ENCODE data around the gene DELE1. TPM values are rescaled to one million over a fixed set of nuclear protein-coding genes. Genes with fewer than 3 reads are reported as not detected.

The DELE1 gene
- total RNA-seq, 1 experiment from 2014 or later = 67.6 TPM

DNA sequence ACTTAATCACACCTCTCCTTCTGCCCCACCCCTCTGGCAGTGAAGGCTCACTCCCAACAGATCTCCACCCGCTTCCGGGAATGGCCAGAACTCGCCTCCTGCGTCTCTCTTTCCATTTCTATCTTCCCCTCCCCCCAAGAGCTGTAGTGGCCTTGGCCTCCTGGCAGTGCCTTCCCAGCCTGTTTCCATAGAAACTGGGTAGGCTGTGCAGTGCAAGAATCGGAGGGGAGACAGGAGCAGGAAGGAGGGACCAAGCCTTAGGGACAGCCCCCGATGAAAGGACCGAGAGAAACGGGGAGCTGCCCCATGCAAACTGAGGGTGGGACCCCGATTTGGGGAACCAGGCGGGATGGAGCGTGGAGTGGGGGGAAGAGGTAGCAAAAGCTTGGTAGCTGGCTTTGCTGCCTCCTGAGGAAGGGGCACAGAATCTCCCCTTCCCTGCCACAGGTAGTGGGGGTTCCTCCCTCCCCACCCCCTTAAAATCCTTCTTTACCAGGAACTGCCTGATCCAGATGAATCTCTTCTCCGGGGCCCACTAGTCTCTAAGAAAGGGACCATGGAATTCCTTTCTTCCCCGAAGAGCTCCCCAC, 41.0 kb upstream of the DELE1 start:
- Histone ChIP-seq H3K36me3 (ENCODE audit: control insufficient read depth, insufficient read depth, low read length) (no peaks in the 10 kb centered on the region), H3K4me1 (peaks cover 1% of the 10 kb centered on the region), H3K4me3 (ENCODE audit: low read depth, low read length) (no peak overlapping the region), H3K27me3 (replicated peaks; ENCODE audit: control insufficient read depth, insufficient read depth, low read length) (no peaks in the 10 kb centered on the region), H3K9me3 (no peaks in the 10 kb centered on the region)
- H3K27ac Mint-ChIP-seq (ENCODE audit: unreplicated experiment) = no peak overlapping the region
- intact Hi-C loops (cut with micrococcal nuclease; ENCODE audit: unreplicated experiment) = no loop called here
- CTCF ChIA-PET = interaction anchor here (0.6 kb wide), 1 partner anchor 136 kb away, joined by 3 read pairs; no protein-coding TSS in a partner anchor
- peaks cover 28% of the 10 kb centered on the region for H3K27me3 Mint-ChIP-seq (ENCODE audit: insufficient read depth, unreplicated experiment)
- TF ChIP-seq, protein P1, sequence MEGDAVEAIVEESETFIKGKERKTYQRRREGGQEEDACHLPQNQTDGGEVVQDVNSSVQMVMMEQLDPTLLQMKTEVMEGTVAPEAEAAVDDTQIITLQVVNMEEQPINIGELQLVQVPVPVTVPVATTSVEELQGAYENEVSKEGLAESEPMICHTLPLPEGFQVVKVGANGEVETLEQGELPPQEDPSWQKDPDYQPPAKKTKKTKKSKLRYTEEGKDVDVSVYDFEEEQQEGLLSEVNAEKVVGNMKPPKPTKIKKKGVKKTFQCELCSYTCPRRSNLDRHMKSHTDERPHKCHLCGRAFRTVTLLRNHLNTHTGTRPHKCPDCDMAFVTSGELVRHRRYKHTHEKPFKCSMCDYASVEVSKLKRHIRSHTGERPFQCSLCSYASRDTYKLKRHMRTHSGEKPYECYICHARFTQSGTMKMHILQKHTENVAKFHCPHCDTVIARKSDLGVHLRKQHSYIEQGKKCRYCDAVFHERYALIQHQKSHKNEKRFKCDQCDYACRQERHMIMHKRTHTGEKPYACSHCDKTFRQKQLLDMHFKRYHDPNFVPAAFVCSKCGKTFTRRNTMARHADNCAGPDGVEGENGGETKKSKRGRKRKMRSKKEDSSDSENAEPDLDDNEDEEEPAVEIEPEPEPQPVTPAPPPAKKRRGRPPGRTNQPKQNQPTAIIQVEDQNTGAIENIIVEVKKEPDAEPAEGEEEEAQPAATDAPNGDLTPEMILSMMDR (IDR thresholded peaks at IDR 0.05; ENCODE audit: insufficient read depth in 1 of 2, low read depth in 1 of 2, low read length in 1 of 2, severe bottlenecking in 1 of 2, unreplicated experiment in 1 of 2) = no peak
- H3K4me1 Mint-ChIP-seq (ENCODE audit: low read depth, unreplicated experiment) = peaks cover 12% of the 10 kb centered on the region
- no TSS peak for BruUV-seq (replicated peaks)
- no peaks in the 10 kb centered on the region for H3K9me3 Mint-ChIP-seq (ENCODE audit: unreplicated experiment)
- DNase-seq = no peak
- POLR2A ChIA-PET = no interaction called here
- H3K4me3 Mint-ChIP-seq (ENCODE audit: unreplicated experiment) = no peak overlapping the region
- H3K36me3 Mint-ChIP-seq (ENCODE audit: insufficient read depth, unreplicated experiment) = no peaks in the 10 kb centered on the region

- BruUV-seq (replicated peaks) = no TSS peak
- CTCF ChIA-PET = no interaction called here
- H3K36me3 Mint-ChIP-seq (ENCODE audit: insufficient read depth, unreplicated experiment) = no peaks in the 10 kb centered on the region
- no peak overlapping the region for H3K27ac Mint-ChIP-seq (ENCODE audit: unreplicated experiment)
- DNase-seq = peak in 1 of 2 experiments; percentile 49
- Histone ChIP-seq H3K27me3 (replicated peaks; ENCODE audit: control insufficient read depth, insufficient read depth, low read length) (no peaks in the 10 kb centered on the region), H3K36me3 (ENCODE audit: control insufficient read depth, insufficient read depth, low read length) (no peaks in the 10 kb centered on the region), H3K4me3 (ENCODE audit: low read depth, low read length) (no peak overlapping the region), H3K4me1 (no peaks in the 10 kb centered on the region; the same call in 1 of the 2 replicates), H3K9me3 (no peaks in the 10 kb centered on the region)
- intact Hi-C loops (cut with micrococcal nuclease; ENCODE audit: unreplicated experiment) = no loop called here
- no peak overlapping the region for H3K4me3 Mint-ChIP-seq (ENCODE audit: unreplicated experiment)
- peaks cover 11% of the 10 kb centered on the region for H3K4me1 Mint-ChIP-seq (ENCODE audit: low read depth, unreplicated experiment)
- H3K27me3 Mint-ChIP-seq (ENCODE audit: insufficient read depth, unreplicated experiment) = peaks cover 28% of the 10 kb centered on the region
- TF ChIP-seq, protein P1 (IDR thresholded peaks at IDR 0.05; ENCODE audit: insufficient read depth in 1 of 2, low read depth in 1 of 2, low read length in 1 of 2, severe bottlenecking in 1 of 2, unreplicated experiment in 1 of 2) = no peak
- no peaks in the 10 kb centered on the region for H3K9me3 Mint-ChIP-seq (ENCODE audit: unreplicated experiment)
- POLR2A ChIA-PET = no interaction called here
These were observed 40.3 kb upstream of the DELE1 start for GRCh38 chr5:141883184-141883891.

- no peaks in the 10 kb centered on the region for H3K36me3 ChIP-seq (ENCODE audit: control insufficient read depth, insufficient read depth, low read length)
- DNase-seq = no peak
- no peaks in the 10 kb centered on the region for H3K9me3 Mint-ChIP-seq (ENCODE audit: unreplicated experiment)
- H3K4me1 ChIP-seq = no peaks in the 10 kb centered on the region; the same call in 1 of the 2 replicates
- no peak overlapping the region for H3K27ac Mint-ChIP-seq (ENCODE audit: unreplicated experiment)
- H3K27me3 ChIP-seq (replicated peaks; ENCODE audit: control insufficient read depth, insufficient read depth, low read length) = no peaks in the 10 kb centered on the region
- H3K27me3 Mint-ChIP-seq (ENCODE audit: insufficient read depth, unreplicated experiment) = peaks cover 25% of the 10 kb centered on the region
- TF ChIP-seq, protein P1 (IDR thresholded peaks at IDR 0.05; ENCODE audit: insufficient read depth in 1 of 2, low read depth in 1 of 2, low read length in 1 of 2, severe bottlenecking in 1 of 2, unreplicated experiment in 1 of 2) = no peak
- ChIA-PET POLR2A (no interaction called here), CTCF (no interaction called here)
- H3K4me3 Mint-ChIP-seq (ENCODE audit: unreplicated experiment) = no peak overlapping the region
- no peak overlapping the region for H3K4me3 ChIP-seq (ENCODE audit: low read depth, low read length)
- no peaks in the 10 kb centered on the region for H3K9me3 ChIP-seq
- peaks cover 5% of the 10 kb centered on the region for H3K4me1 Mint-ChIP-seq (ENCODE audit: low read depth, unreplicated experiment)
- intact Hi-C loops (cut with micrococcal nuclease; ENCODE audit: unreplicated experiment) = no loop called here
- no TSS peak for BruUV-seq (replicated peaks)
- H3K36me3 Mint-ChIP-seq (ENCODE audit: insufficient read depth, unreplicated experiment) = no peaks in the 10 kb centered on the region
These were observed 39.8 kb upstream of the DELE1 start for GRCh38 chr5:141883892-141884318.
